OCI-LY3 (cell line): Measurements from ENCODE around the gene A4GALT.

ENCODE experiments used
- H2AFZ ChIP-seq: fragments of 200-600, 300-600 bp; shearing (Covaris generic); 2 replicates; pipeline ENCODE4 v1.6.0; 2014; ENCODE audit warnings: antibody characterized with exemption, low read depth, low read length
- H3K27ac ChIP-seq: fragments of 200-600, 300-600 bp; sonication (generic); 2 replicates; pipeline ENCODE4 v1.5.1; 2014; ENCODE audit warnings: mild to moderate bottlenecking, low read length, moderate library complexity, mixed read lengths
- H3K27me3 ChIP-seq: fragments of 200-600, 300-600 bp; sonication (generic); 2 replicates; pipeline ENCODE4 v1.6.1; 2014; ENCODE audit warnings: low read depth, low read length, mixed read lengths
- H3K36me3 ChIP-seq: fragments of 200-600, 300-600 bp; sonication (generic); replicated peaks from 2 replicates; pipeline ENCODE3; 2014; ENCODE audit warnings: low read depth, low read length, mixed read lengths
- H3K4me1 ChIP-seq: fragments of 300-600, 200-600 bp; sonication (generic); 2 replicates; pipeline ENCODE4 v1.6.1; 2014; ENCODE audit warnings: low read length, mixed read lengths
- H3K4me2 ChIP-seq: fragments of 200-600, 300-600 bp; sonication (generic); 2 replicates; pipeline ENCODE4 v1.6.1; 2014; ENCODE audit warnings: low read length, mixed read lengths
- H3K4me3 ChIP-seq: fragments of 300-600, 200-600 bp; sonication (generic); 2 replicates; pipeline ENCODE4 v1.5.1; 2014; ENCODE audit warnings: antibody characterized with exemption, mild to moderate bottlenecking, low read length, moderate library complexity
- H3K79me2 ChIP-seq: fragments of 300-600, 200-600 bp; shearing (Covaris generic); 2 replicates; pipeline ENCODE4 v1.6.1; 2014; ENCODE audit warnings: mild to moderate bottlenecking, low read length, mixed read lengths
- H3K9ac ChIP-seq: fragments of 300-600, 200-600 bp; shearing (Covaris generic); 2 replicates; pipeline ENCODE4 v1.6.0; 2014; ENCODE audit warnings: mild to moderate bottlenecking, low read length, moderate library complexity
- H3K9me3 ChIP-seq: fragments of 200-600, 300-600 bp; shearing (Covaris generic); 2 replicates; pipeline ENCODE4 v1.6.1; 2014; ENCODE audit warnings: low read length, mixed read lengths; ENCODE audit not compliant: insufficient read depth
- H4K20me1 ChIP-seq: fragments of 200-600, 300-600 bp; sonication (generic); 2 replicates; pipeline ENCODE4 v1.6.1; 2016; ENCODE audit warnings: low read length, mixed read lengths; ENCODE audit not compliant: insufficient read depth
- CTCF ChIP-seq: fragments of 200-600, 300-600 bp; sonication (generic); IDR thresholded peaks from 2 replicates; pipeline ENCODE4 v1.5.1; 2014; ENCODE audit warnings: antibody characterized with exemption, low read length, low read depth
- EZH2phosphoT487 ChIP-seq: fragments of 200-600 bp; shearing (Covaris generic); IDR thresholded peaks from 2 replicates; pipeline ENCODE4 v1.6.1; 2018; ENCODE audit warnings: antibody characterized with exemption, mixed run types, low read depth

Gene A4GALT

GRCh38 chr22:42701694-42702093 is 19.0 kb downstream of the A4GALT start:
- no peaks in the 10 kb centered on the region for H3K79me2 ChIP-seq
- no peaks in the 10 kb centered on the region for H3K9me3 ChIP-seq
- H3K36me3 ChIP-seq: no peaks in the 10 kb centered on the region
- no peaks in the 10 kb centered on the region for H4K20me1 ChIP-seq
- H3K9ac ChIP-seq: no peak overlapping the region
- no peaks in the 10 kb centered on the region for H3K27me3 ChIP-seq
- no peak overlapping the region for H3K27ac ChIP-seq
- no peak overlapping the region for H3K4me3 ChIP-seq
- peak overlapping the region; percentile 6; the same call in 1 of the 2 replicates for H3K4me2 ChIP-seq
- H3K4me1 ChIP-seq: peaks cover 44% of the 10 kb centered on the region
- peak overlapping the region; percentile 69; the same call in 1 of the 2 replicates for H2AFZ ChIP-seq
- TF ChIP-seq EZH2phosphoT487 (no peak), CTCF (no peak)

DNA sequence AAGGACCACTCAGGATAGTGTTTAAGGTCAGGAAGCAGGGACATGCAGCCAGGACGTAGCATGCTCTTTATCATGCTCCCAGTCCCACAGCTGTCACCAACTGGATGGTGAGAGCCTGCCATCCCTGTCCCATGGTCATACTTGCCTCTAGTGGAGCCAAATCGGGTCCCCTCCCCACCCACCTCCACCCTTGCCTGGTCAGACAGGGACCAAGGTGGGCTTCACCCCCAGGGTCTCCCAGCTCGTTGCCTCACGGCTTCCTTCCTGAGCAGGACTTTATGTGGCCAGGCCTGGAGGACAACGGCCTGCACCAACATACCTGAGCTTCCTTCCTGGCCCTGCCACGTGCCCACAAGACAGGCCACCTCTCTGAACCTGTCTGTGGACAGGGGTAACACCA is 19.8 kb downstream of the A4GALT start:
- Histone ChIP-seq H3K36me3 (no peaks in the 10 kb centered on the region), H3K4me1 (peaks cover 48% of the 10 kb centered on the region), H4K20me1 (no peaks in the 10 kb centered on the region), H3K4me3 (no peak overlapping the region), H3K27me3 (no peaks in the 10 kb centered on the region), H3K79me2 (no peaks in the 10 kb centered on the region), H3K9me3 (no peaks in the 10 kb centered on the region), H3K4me2 (no peak overlapping the region), H2AFZ (no peak overlapping the region), H3K27ac (no peak overlapping the region), H3K9ac (no peak overlapping the region)
- no peak for TF ChIP-seq EZH2phosphoT487
- no peak for TF ChIP-seq CTCF

GRCh38 chr22:42700355-42700754 is 20.3 kb downstream of the A4GALT start:
- no peak overlapping the region for H3K9ac ChIP-seq
- TF ChIP-seq EZH2phosphoT487: no peak
- no peak for TF ChIP-seq CTCF
- no peaks in the 10 kb centered on the region for H3K36me3 ChIP-seq
- H3K27me3 ChIP-seq: no peaks in the 10 kb centered on the region
- no peak overlapping the region for H3K4me3 ChIP-seq
- H3K9me3 ChIP-seq: no peaks in the 10 kb centered on the region
- H3K27ac ChIP-seq: no peak overlapping the region
- peaks cover 48% of the 10 kb centered on the region for H3K4me1 ChIP-seq
- H4K20me1 ChIP-seq: no peaks in the 10 kb centered on the region
- H3K79me2 ChIP-seq: no peaks in the 10 kb centered on the region
- H2AFZ ChIP-seq: no peak overlapping the region
- no peak overlapping the region for H3K4me2 ChIP-seq

GRCh38 chr22:42699976-42700352 is 20.7 kb downstream of the A4GALT start:
- Histone ChIP-seq H3K27ac (no peak overlapping the region), H3K79me2 (no peaks in the 10 kb centered on the region)

More at GRCh38 chr22:42699976-42700352, 20.7 kb downstream of the A4GALT start:
- H2AFZ ChIP-seq: no peak overlapping the region
- no peak for TF ChIP-seq EZH2phosphoT487
- no peak for TF ChIP-seq CTCF
- no peaks in the 10 kb centered on the region for H3K27me3 ChIP-seq
- H3K36me3 ChIP-seq: no peaks in the 10 kb centered on the region
- no peak overlapping the region for H3K9ac ChIP-seq
- H3K4me2 ChIP-seq: no peak overlapping the region
- no peaks in the 10 kb centered on the region for H3K9me3 ChIP-seq
- H3K4me3 ChIP-seq: no peak overlapping the region
- H4K20me1 ChIP-seq: no peaks in the 10 kb centered on the region
- H3K4me1 ChIP-seq: peaks cover 47% of the 10 kb centered on the region
